Muscle of back (tissue), 11 donors: ENCODE data around the gene SEMA5A. TPM values are rescaled to one million over a fixed set of nuclear protein-coding genes. Genes with fewer than 3 reads are reported as not detected.
"Not testable (repeated sequence)": the region's sequence is repeated elsewhere in the genome, so short reads cannot be mapped to it uniquely, and the experiment has no call there.

Experiments
- DNase-seq, 3 donors: peaks; one replicate each; pipeline versions ENCODE4 v3.0.0 to v3.0.0-alpha.2; 2013
- polyA plus RNA-seq, 10 donors: library from polyadenylated mRNA; unstranded; fragments of 120-200 nt; gene quantifications; one replicate each; pipeline ENCODE4 v1.2.1, GENCODE V29; 2013; ENCODE audit not compliant: insufficient read length in 10 of 10

Gene SEMA5A
- polyA plus RNA-seq, 10 donors = 27.6 to 43.9 (median 34.1) TPM

- no peak for DNase-seq
Measured at GRCh38 chr5:9370256-9370655, 175.6 kb downstream of the SEMA5A start.

- DNase-seq = no peak
Measured at GRCh38 chr5:9365512-9365911, 180.4 kb downstream of the SEMA5A start.

GRCh38 chr5:9363449-9363848 is 182.4 kb downstream of the SEMA5A start:
- DNase-seq = peak in 2 of 3 donors; percentile 44 to 76

GRCh38 chr5:9363026-9363425 is 182.8 kb downstream of the SEMA5A start:
- DNase-seq = no peak

- no peak for DNase-seq
Measured at GRCh38 chr5:9362600-9362999, 183.3 kb downstream of the SEMA5A start.

- no peak for DNase-seq
Measured at GRCh38 chr5:9361835-9362234, 184.0 kb downstream of the SEMA5A start.

GRCh38 chr5:9358961-9359685 is 186.8 kb downstream of the SEMA5A start:
- no peak for DNase-seq

GRCh38 chr5:9356351-9356825 is 189.5 kb downstream of the SEMA5A start:
- peak in 1 of 3 donors; percentile 26 for DNase-seq

- DNase-seq = no peak
Measured at GRCh38 chr5:9354336-9355081, 191.4 kb downstream of the SEMA5A start.

- DNase-seq = not testable (repeated sequence)
Measured at GRCh38 chr5:9353048-9353447, 192.8 kb downstream of the SEMA5A start.

- peak in 1 of 3 donors; percentile 66 for DNase-seq
Measured at GRCh38 chr5:9351546-9351945, 194.3 kb downstream of the SEMA5A start.

GRCh38 chr5:9350301-9350797 is 195.5 kb downstream of the SEMA5A start:
- DNase-seq = no peak

GRCh38 chr5:9348401-9348996 is 197.4 kb downstream of the SEMA5A start:
- peak in 1 of 3 donors; percentile 48 for DNase-seq

GRCh38 chr5:9347541-9348295 is 198.2 kb downstream of the SEMA5A start:
- DNase-seq = no peak

- DNase-seq = no peak
Measured at GRCh38 chr5:9347032-9347431, 198.8 kb downstream of the SEMA5A start.

- no peak for DNase-seq
Measured at GRCh38 chr5:9344751-9345240, 201.1 kb downstream of the SEMA5A start.

GRCh38 chr5:9343146-9343850 is 202.6 kb downstream of the SEMA5A start:
- DNase-seq = no peak

GRCh38 chr5:9342161-9342787 is 203.6 kb downstream of the SEMA5A start:
- no peak for DNase-seq

GRCh38 chr5:9340085-9340484 is 205.8 kb downstream of the SEMA5A start:
- peak in 2 of 3 donors; percentile 25 to 54 for DNase-seq

- no peak for DNase-seq
Measured at GRCh38 chr5:9339206-9339818, 206.6 kb downstream of the SEMA5A start.
